Ascending aorta (tissue), 2 donors: Measurements from ENCODE around the gene CHD5. TPM values are rescaled to one million over a fixed set of nuclear protein-coding genes. Genes with fewer than 3 reads are reported as not detected.

Source experiments
- DNase-seq, 2 donors: peaks; one replicate each; pipeline ENCODE4 v3.0.0-alpha.2; 2019; ENCODE audit warnings: low spot score in 2 of 2
- H3K27ac ChIP-seq, 2 donors: fragments of 200-600 bp; sonication (generic); one replicate each; pipeline ENCODE4 v1.5.1; 2016 to 2017; ENCODE audit warnings: mild to moderate bottlenecking in 1 of 2
- H3K27me3 ChIP-seq: fragments of 200-600 bp; sonication (generic); one replicate; pipeline ENCODE4 v1.5.1; 2017
- H3K36me3 ChIP-seq, 2 donors: fragments of 200-600 bp; sonication (generic); one replicate each; pipeline ENCODE4 v1.5.1; 2016
- H3K4me1 ChIP-seq, 2 donors: fragments of 200-600 bp; sonication (generic); one replicate each; pipeline ENCODE4 v1.5.1; 2016 to 2017; ENCODE audit warnings: mild to moderate bottlenecking in 1 of 2
- H3K4me3 ChIP-seq, 2 donors: fragments of 200-600 bp; sonication (generic); one replicate each; pipeline ENCODE4 v1.5.1; 2016 to 2017; ENCODE audit warnings: mild to moderate bottlenecking in 1 of 2
- H3K9me3 ChIP-seq, 2 donors: fragments of 200-600 bp; sonication (generic); one replicate each; pipeline ENCODE4 v1.5.1; 2016
- intact Hi-C: fragments of 100-400 bp; cut with DNase I; formaldehyde crosslinking; loops from one replicate; pipeline ENCODE4 v1.15.1; 2023
- total RNA-seq: library from RNA; depleted of rRNA; stranded (reverse); fragments of >200 nt; gene quantifications from one replicate; pipeline ENCODE4 v1.1.0, GENCODE V29; 2016
- TF ChIP-seq, protein P1 (sequence below), 3 experiments: fragments of 200-600 bp in 2 of 3; fragments of 450-650 bp in 1 of 3; sonication (generic) in 2 of 3; IDR thresholded peaks; one replicate each; pipeline ENCODE4 v1.5.1; 2016 to 2019; ENCODE audit warnings: antibody characterized with exemption in 3 of 3, mild to moderate bottlenecking in 1 of 3, moderate library complexity in 1 of 3

The CHD5 gene
- total RNA-seq, 1 donor from 2014 or later = 4.0 TPM

DNA sequence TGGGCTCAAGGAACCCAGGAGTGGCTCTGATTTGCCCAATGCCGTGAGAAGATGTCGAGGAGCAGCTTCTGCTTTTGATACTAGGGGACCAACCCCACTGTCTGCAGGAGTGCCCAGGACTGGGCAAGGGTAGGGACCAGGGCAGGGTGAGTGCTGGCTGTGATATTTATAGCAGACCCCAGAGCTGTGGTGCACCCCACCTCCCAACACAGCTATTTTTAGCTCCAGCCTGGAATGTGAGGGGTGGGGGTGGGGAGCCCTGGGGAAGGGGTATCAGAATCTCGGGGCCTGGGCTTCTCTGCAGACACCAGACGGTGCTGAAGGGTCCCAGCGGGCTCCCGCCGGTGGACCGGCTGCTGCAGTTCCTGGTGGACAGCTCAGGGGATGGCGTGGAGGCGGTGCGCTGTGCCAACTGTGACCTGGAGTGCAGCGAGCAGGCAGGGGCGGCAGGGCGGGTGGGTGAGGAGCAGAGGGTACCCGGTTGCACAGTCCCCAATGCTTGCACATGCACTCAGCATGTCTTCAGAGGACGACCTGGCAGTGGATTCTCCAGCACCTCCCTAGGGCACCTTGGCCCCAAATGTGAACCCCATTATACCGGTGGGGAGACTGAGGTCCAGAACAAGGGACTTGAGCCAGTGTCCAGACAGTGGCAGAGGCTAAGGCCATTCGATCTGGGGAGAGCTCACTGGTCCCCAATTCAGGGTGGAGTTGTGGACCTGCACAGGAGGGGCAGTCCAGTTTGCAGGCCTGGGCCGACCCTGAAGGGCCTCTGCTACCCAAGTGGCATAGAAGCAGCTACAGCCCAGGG is 27.2 kb upstream of the CHD5 start:
- Histone ChIP-seq H3K27ac (no peak overlapping the region), H3K4me3 (peak overlapping the region in 1 of 2 donors; percentile 92), H3K27me3 (no peaks in the 10 kb centered on the region), H3K4me1 (peaks cover 6 to 9% of the 10 kb centered on the region in 2 donors), H3K9me3 (no peaks in the 10 kb centered on the region), H3K36me3 (no peaks in the 10 kb centered on the region)
- DNase-seq = no peak
- intact Hi-C loops = no loop called here
- TF ChIP-seq, protein P1, sequence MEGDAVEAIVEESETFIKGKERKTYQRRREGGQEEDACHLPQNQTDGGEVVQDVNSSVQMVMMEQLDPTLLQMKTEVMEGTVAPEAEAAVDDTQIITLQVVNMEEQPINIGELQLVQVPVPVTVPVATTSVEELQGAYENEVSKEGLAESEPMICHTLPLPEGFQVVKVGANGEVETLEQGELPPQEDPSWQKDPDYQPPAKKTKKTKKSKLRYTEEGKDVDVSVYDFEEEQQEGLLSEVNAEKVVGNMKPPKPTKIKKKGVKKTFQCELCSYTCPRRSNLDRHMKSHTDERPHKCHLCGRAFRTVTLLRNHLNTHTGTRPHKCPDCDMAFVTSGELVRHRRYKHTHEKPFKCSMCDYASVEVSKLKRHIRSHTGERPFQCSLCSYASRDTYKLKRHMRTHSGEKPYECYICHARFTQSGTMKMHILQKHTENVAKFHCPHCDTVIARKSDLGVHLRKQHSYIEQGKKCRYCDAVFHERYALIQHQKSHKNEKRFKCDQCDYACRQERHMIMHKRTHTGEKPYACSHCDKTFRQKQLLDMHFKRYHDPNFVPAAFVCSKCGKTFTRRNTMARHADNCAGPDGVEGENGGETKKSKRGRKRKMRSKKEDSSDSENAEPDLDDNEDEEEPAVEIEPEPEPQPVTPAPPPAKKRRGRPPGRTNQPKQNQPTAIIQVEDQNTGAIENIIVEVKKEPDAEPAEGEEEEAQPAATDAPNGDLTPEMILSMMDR (IDR thresholded peaks at IDR 0.05) = no peak

DNA sequence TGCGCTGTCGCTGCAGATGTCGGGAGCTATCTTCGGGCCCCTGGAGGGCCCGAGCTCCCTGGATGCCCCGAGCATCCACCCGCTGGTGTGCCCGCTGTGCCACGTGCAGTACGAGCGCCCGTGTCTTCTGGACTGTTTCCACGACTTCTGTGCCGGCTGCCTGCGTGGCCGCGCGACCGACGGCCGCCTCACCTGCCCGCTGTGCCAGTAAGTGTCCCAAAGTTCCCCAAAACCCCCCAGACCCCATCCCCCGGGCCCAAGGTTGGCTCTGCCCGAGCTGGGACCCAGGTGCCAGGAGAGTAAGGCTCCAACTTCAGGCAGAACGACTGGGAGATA is 26.4 kb upstream of the CHD5 start:
- intact Hi-C loops = no loop called here
- H3K4me1 ChIP-seq = peaks cover 6 to 9% of the 10 kb centered on the region in 2 donors
- H3K9me3 ChIP-seq = no peaks in the 10 kb centered on the region
- peak overlapping the region; percentile 64 to 72 for H3K27ac ChIP-seq
- no peaks in the 10 kb centered on the region for H3K27me3 ChIP-seq
- peak overlapping the region; percentile 82 to 92 for H3K4me3 ChIP-seq
- no peak for DNase-seq
- TF ChIP-seq, protein P1 (IDR thresholded peaks at IDR 0.05) = no peak
- H3K36me3 ChIP-seq = no peaks in the 10 kb centered on the region

DNA sequence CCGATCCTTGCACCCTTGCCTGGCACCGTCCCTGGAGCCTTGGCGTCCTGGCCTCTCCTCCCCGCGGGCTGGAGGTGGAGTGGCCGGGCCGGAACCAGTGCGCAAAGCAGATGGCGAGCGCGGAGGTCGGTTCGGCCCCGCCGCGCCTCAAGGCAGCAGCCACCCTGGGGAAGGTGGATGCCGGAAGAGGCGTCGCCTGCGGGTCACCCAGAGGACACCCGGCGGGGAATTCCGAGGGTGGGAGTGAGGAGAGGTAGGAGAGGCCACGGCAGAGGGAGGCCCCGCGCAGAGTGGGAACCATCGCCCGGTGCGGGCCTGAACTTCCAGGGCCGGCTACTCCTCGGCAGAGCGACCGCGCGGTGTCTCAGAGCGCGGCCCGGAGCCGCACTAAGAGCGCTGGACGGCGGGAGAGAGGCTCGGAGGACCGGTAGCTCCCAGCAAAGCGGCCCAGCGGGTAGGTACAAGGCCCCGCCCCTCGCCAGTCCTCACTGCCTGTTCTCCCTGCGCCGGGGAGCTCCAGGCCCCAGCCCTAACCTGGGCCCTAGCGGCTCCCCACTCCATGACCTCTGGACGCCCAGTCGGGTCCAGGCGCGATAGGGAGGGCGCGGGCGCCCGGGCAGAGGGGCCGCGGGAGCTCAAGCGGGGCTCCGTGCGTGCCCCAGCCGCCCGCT is 25.9 kb upstream of the CHD5 start, which contains the start of gene RNF207:
Gene RNF207, plus strand, starts transcription at position 271 of the 671 bp plus-strand sequence. CDS start 417 bp downstream, outside the sequence.
- Histone ChIP-seq H3K9me3 (no peaks in the 10 kb centered on the region), H3K36me3 (no peaks in the 10 kb centered on the region), H3K27ac (peak within 1 kb of the TSS; percentile 64 to 72), H3K4me1 (peaks cover 6 to 9% of the 10 kb centered on the region in 2 donors), H3K4me3 (peak within 1 kb of the TSS; percentile 82 to 92), H3K27me3 (no peaks in the 10 kb centered on the region)
- peak in 1 of 2 donors; percentile 73 for DNase-seq
- intact Hi-C loops = no loop called here
- TF ChIP-seq, protein P1 (IDR thresholded peaks at IDR 0.05) = no peak

DNA sequence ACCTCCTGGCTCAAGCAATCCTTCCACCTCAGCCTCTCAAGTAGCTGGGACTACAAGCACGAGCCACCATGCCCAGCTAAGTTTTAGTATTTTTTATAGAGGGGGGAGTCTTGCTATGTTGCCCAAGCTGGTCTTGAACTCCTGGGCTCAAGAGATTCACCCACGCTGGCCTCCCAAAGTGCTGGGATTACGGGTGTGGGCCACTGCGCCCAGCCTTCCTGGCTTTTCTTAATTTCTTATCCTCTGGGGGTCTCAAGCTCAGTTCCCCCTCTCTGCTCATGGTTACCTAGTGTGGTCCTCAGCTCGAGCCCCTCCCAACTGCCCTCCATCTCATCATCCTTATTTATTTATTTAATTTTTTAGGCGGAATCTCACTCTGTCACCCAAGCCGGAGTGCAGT is 22.1 kb upstream of the CHD5 start:
- Histone ChIP-seq H3K9me3 (no peaks in the 10 kb centered on the region), H3K4me3 (no peak overlapping the region), H3K4me1 (peaks cover 15 to 30% of the 10 kb centered on the region in 2 donors), H3K36me3 (peaks cover 0 to 2% of the 10 kb centered on the region in 2 donors), H3K27ac (no peak overlapping the region), H3K27me3 (no peaks in the 10 kb centered on the region)
- TF ChIP-seq, protein P1 (IDR thresholded peaks at IDR 0.05) = no peak
- intact Hi-C loops = no loop called here
- no peak for DNase-seq

DNA sequence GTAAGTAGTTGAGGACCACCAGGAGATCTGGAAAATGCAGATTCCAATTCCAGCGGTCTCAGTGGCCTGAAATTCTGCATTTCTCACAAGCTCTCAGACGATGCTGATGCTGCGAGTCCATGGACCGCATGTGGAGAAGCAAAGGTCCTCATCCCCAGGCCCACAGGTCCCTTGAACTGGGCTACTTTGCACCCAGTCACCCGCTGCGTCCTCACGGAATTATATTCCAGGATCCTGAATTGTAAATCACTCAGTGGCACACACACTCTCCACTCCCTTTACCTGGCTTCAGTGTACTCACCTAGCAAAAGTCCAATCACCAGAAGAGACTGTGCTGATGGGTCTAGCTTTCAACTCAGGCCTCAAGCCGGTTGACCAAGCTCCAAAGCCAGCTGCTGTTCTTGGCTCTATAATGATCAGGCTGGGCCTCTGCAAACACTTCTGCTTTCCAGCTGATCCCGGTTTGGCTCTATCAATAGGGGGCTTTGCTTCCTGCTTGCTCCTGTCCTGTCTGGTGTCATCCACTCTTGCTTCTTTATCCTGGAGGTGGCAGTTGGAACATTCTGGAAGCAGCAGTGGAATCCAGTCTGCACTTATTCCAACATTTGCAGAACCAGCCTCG is 20.2 kb upstream of the CHD5 start:
- Histone ChIP-seq H3K36me3 (peaks cover 7 to 19% of the 10 kb centered on the region in 2 donors), H3K4me1 (peaks cover 15 to 26% of the 10 kb centered on the region in 2 donors), H3K27me3 (no peaks in the 10 kb centered on the region), H3K27ac (peak overlapping the region; percentile 79 to 82), H3K4me3 (peak overlapping the region; percentile 77 to 86), H3K9me3 (no peaks in the 10 kb centered on the region)
- TF ChIP-seq, protein P1 (IDR thresholded peaks at IDR 0.05) = no peak
- DNase-seq = no peak
- intact Hi-C loops = no loop called here
